Measurements from ENCODE around the gene GATA6.

GATA6 gene

DNA sequence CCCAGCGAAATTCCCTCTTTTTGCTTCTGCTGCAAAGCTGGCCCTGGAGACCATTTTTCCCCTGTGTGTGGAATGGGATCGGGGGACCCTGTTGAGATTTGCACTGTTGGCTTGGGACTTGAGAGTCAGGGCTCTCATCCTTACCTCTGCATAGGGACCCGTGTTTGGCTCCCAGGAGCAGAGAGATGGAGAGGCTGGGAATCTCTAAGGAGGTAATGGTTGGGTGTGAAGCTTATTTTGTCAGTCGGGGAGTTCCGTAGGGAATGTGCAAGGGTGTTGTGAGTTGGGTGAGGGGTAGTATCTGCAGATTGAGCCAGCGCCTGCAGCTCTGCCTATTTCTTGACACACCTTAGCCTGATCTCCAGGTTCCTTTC is 4.5 kb downstream of the GATA6 start:
- H3K4me3 ChIP-seq (replicated peaks in 1 of 2; ENCODE audit: low read depth in 2 of 2, low read length in 2 of 2): peak overlapping the region in 1 of 2 donors; percentile 66
- peak in 1 of 2 donors; percentile 48 for DNase-seq (ENCODE audit: low read depth in 2 of 2)
- TF ChIP-seq CTCF (IDR thresholded peaks at IDR 0.05; ENCODE audit: low read depth, low read length): no peak

- TF ChIP-seq CTCF (IDR thresholded peaks at IDR 0.05; ENCODE audit: low read depth, low read length): no peak
- H3K4me3 ChIP-seq (replicated peaks in 1 of 2; ENCODE audit: low read depth in 2 of 2, low read length in 2 of 2): peak overlapping the region in 1 of 2 donors; percentile 66
- DNase-seq (ENCODE audit: low read depth in 2 of 2): peak; percentile 6 to 62
Observed at GRCh38 chr18:22174341-22175145, 5.2 kb downstream of the GATA6 start.

GRCh38 chr18:22175346-22175745 is 6.0 kb downstream of the GATA6 start:
- TF ChIP-seq CTCF (IDR thresholded peaks at IDR 0.05; ENCODE audit: low read depth, low read length): no peak
- peak; percentile 9 to 43 for DNase-seq (ENCODE audit: low read depth in 2 of 2)
- H3K4me3 ChIP-seq (replicated peaks in 1 of 2; ENCODE audit: low read depth in 2 of 2, low read length in 2 of 2): peak overlapping the region in 1 of 2 donors; percentile 66

DNA sequence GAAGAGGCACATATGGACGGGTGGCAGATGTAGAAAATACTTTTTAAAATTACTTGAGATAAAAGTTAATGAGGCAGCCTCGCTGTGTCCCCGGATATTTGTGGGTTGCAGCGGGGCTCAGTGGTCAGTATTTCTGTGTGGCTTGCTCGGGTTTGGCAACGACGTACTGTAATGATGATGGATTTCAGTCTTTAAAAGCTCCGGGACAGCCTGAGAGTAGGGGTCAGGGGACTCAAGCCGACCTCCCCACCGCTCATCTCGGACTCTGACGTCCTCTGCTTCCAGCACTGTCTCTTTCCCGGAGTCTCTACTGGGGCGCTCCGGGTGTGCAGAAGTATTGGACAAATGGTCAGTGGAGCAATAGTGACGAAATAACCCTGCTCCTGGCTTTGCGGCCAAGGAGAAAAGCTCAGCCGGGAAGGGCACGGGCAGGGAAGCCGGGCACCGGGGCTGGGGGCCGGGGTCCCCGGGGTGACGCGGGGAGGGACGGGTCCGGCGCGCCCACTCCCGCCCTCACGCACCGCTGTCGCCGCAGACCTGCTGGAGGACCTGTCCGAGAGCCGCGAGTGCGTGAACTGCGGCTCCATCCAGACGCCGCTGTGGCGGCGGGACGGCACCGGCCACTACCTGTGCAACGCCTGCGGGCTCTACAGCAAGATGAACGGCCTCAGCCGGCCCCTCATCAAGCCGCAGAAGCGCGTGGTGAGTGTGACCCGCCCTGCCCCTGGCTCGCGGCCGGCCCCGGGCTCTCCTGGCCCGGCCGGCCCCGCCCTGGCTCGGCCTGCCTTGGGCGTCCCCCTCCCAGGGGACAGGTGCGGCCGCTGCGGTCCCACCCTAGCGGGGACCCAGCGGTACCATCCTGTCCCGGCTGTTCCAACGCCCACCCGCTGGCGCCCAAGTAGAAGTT is 7.3 kb downstream of the GATA6 start:
- TF ChIP-seq CTCF (IDR thresholded peaks at IDR 0.05; ENCODE audit: low read depth, low read length): no peak
- H3K4me3 ChIP-seq (replicated peaks in 1 of 2; ENCODE audit: low read depth in 2 of 2, low read length in 2 of 2): peak overlapping the region; percentile 44 to 51
- peak; percentile 38 to 62 for DNase-seq (ENCODE audit: low read depth in 2 of 2)

DNA sequence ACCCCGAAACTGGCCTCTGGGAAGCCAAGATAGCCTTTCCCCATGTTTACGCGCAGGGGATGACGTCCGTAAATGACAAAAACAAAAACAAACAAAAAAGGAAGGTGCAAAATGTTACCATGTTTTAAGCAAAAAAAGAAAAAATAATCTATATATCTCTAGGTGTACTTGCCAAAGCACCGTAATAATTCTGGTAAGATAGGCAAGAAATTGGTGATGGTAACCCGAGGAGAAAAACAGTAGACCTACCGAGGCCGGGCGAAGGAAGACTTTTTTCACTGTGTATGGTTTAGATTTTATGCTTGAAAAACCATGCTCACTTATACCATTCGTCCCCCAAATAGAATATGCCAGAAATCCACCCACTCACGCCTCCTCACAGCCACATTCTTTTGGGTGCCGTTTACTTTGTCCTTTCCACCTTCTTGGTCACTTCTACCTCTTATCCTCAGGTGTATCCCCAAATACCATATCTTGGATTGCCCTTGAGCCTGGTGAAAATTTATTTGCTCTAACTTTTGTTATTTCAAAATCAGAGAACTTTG is 8.0 kb downstream of the GATA6 start:
- no peak for TF ChIP-seq CTCF (IDR thresholded peaks at IDR 0.05; ENCODE audit: low read depth, low read length)
- peak overlapping the region; percentile 44 to 51 for H3K4me3 ChIP-seq (replicated peaks in 1 of 2; ENCODE audit: low read depth in 2 of 2, low read length in 2 of 2)
- peak in 1 of 2 donors; percentile 43 for DNase-seq (ENCODE audit: low read depth in 2 of 2)

DNA sequence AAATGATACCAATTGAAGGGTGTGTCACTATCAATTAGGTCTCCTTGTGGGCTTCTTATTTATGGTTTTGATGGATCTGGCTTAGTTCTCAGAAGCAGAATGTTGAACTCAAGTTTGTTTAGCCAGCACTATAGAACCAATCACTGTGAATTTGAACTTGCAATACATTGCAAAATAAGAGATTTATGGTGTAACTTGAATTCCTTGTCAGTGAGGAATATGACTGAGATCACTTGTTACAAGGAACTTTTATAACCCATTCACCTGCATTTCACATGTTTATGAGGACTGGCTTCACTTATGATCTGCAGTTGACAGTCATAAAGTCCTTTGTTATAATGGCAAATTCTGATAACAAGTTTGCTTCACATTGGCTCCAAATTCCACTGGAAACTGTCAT is 9.8 kb downstream of the GATA6 start:
- DNase-seq (ENCODE audit: low read depth in 2 of 2): peak; percentile 25 to 51
- H3K4me3 ChIP-seq (replicated peaks in 1 of 2; ENCODE audit: low read depth in 2 of 2, low read length in 2 of 2): no peak overlapping the region
- TF ChIP-seq CTCF (IDR thresholded peaks at IDR 0.05; ENCODE audit: low read depth, low read length): no peak
